ENCODE measurements around the gene DGLUCY.
"Not testable (repeated sequence)": the region's sequence is repeated elsewhere in the genome, so short reads cannot be mapped to it uniquely, and the experiment has no call there.

DGLUCY gene

DNA sequence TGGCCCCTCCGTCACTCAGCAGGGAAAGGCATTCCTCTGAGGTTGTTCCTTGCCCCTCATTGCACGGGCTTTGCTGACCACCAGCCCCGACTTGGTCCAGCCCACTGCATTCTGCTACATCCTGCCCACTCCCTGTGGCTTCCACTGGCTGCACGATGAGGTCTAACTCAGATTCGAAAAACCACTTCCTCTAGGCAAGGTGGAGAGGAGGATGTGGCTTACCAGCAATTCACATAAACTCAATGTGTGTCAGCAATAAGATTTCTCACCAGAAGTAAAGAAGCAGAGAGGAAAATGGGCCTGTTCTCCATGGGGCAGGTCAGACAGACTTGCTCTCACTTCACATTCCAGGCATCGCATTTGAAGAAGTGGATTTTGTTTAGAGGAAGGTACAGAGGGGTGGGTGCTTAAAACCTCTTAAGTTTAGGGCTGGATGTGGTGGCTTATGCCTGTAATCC, 115.9 kb downstream of the DGLUCY start:
- FAIRE-seq (peak; percentile 100), DNase-seq (ENCODE audit: extremely low spot score, insufficient read length, low read depth) (no peak)

DNA sequence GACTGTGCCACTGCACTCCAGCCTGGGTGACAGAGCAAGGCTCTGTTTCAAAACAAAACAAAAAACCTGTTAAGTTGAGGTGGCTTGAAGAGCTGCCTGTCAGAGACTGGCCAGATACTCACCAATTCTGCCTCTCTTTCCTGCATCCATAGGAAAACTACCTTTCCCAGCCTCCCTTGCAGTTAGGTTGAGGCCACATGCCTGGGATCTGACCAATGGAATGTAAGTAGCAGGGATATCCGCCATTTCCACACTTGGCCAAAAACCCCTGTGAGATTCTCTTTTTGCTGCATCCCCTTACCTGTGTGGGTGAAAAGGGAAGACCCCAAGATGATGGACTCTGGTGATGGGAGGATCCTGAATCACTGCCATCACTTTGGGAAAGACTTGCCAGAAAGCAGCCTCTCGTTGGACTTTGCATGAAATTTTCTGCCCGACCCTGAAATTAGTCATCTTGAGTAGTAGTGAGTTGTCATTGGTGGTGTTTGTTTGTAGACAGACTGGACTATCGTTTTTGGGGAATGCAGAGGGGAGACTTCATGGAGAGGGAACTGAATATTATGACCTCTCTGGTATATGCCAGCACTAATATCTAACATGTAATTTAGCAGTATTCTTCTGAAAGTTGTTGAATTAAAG, 116.6 kb downstream of the DGLUCY start:
- DNase-seq (ENCODE audit: extremely low spot score, insufficient read length, low read depth) (no peak), FAIRE-seq (no peak)

DNA sequence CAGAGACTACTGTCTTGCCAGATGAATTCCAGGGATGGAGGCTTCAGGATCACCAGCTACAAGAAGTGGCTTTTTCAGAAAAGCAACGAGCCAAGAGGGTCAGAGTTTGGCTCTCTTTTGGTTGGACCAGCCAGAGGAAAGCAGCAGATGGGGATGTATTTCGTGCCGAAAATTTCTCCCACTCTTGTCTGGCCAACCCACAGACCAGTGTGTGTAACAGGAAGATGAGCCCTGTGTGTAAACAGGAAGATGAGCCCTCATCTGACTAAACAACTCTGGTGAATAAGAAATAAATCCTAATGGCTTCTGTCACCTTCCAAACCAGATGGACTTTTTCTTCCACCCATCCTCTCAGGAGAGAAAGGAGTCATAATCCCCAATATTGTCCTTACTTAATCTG, 117.6 kb downstream of the DGLUCY start:
- FAIRE-seq: no peak
- no peak for DNase-seq (ENCODE audit: extremely low spot score, insufficient read length, low read depth)

DNA sequence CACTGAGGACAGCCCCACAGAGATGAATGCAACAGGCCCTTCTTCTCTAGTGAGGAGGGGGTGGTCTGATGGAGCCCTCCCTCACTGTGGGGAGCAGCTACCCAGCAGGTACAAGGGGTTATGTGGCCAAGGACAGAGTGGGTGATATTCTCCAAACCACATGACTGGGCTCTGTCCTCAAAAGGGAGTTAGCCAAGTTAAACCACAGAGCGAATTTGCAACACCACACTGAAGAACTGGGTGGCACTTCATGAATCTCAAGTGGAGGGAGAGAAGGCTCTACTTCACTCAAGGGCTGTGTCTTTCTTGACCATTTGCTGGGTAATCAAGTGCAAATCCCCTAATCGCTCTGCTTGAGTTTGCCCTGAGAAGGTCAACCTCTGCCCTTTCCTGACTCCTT, 118.2 kb downstream of the DGLUCY start:
- DNase-seq (ENCODE audit: extremely low spot score, insufficient read length, low read depth) (no peak), FAIRE-seq (peak; percentile 31)

GRCh38 chr14:91232603-91233002, 118.7 kb downstream of the DGLUCY start:
- FAIRE-seq (no peak), DNase-seq (ENCODE audit: extremely low spot score, insufficient read length, low read depth) (no peak)

GRCh38 chr14:91233936-91234790, 120.3 kb downstream of the DGLUCY start:
- no peak for DNase-seq (ENCODE audit: extremely low spot score, insufficient read length, low read depth)
- FAIRE-seq: no peak

GRCh38 chr14:91234791-91235114, 120.9 kb downstream of the DGLUCY start:
- DNase-seq (ENCODE audit: extremely low spot score, insufficient read length, low read depth) (no peak), FAIRE-seq (no peak)

DNA sequence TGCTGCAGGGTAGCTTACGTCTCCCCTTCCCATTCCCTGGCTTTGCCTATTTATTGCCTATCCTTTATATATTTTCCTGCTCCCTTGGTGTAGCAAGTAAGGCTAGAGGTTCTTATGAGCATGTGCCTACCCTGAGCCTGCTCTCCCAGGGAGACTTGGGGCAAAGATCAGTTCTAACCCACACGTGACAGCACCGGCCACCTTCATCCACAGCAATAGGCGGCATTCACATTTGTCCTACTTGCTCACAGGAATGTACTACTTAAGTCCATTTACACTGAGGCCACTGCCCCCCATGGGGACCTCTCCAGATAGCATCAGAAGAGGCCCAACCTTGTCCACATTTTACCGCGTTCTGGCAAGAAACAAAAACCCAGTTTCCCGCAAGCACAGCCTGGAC, 122.0 kb downstream of the DGLUCY start:
- DNase-seq (ENCODE audit: extremely low spot score, insufficient read length, low read depth) (no peak), FAIRE-seq (no peak)

DNA sequence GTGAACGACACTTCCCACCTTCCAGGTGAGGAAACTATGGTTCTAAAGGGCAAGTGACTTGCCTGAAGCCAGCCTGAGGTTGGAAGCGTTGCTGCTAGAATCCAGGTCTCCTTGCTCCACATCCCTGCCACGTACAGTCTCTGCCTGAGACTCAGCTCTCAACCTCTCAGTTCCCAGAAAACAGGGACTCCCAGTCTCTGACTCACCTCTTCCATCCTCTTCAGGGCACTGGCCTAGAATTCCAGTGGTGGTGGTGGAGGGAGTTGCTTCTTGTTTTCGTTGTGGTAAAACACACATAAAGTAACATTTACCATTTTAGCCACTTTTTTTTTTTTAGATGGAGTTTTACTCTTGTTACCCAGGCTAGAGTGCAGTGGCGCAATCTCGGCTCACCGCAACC, 123.3 kb downstream of the DGLUCY start:
- no peak for FAIRE-seq
- DNase-seq (ENCODE audit: extremely low spot score, insufficient read length, low read depth): no peak

DNA sequence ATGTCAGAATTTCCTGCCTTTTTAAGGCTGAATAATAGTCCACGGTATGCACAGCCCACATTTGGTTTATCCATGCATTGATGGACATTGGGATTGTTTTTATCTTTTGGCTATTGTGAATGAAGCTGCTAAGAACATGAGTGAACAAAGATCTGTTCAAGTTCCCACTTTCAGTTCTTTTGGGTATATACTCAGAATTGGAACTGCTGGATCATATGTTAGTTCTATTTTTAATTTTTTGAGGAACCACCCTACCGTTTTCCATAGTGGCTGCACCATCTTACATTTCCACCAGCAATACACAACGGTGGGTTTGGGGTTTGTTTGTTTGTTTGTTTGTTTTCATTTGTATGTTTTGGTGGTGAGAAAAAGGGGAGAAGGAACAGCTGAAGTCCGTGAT, 124.2 kb downstream of the DGLUCY start:
- FAIRE-seq (no peak), DNase-seq (ENCODE audit: extremely low spot score, insufficient read length, low read depth) (no peak)

GRCh38 chr14:91238661-91239060, 124.8 kb downstream of the DGLUCY start:
- FAIRE-seq (peak; percentile 5), DNase-seq (ENCODE audit: extremely low spot score, insufficient read length, low read depth) (no peak)

DNA sequence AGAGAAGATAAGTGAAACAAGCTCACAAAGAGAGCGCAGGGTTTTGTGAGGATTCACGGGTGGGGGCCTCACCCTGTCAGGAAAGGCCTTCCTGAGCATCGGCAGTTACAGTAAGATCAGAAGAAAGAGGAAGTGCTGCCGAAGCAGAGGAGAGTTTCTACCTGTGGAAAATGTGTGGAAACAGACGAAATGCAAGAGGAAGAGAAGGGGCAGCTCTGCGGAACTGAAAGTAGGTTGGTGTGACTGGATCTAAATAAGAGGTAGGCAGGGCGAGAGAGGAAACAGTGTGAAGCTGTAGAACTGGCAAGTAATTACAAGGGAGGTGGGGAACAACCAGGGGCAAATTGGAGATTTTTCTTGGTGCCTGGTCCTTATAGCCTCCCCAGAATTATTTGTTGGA, 128.0 kb downstream of the DGLUCY start:
- FAIRE-seq (peak; percentile 91), DNase-seq (ENCODE audit: extremely low spot score, insufficient read length, low read depth) (no peak)

DNA sequence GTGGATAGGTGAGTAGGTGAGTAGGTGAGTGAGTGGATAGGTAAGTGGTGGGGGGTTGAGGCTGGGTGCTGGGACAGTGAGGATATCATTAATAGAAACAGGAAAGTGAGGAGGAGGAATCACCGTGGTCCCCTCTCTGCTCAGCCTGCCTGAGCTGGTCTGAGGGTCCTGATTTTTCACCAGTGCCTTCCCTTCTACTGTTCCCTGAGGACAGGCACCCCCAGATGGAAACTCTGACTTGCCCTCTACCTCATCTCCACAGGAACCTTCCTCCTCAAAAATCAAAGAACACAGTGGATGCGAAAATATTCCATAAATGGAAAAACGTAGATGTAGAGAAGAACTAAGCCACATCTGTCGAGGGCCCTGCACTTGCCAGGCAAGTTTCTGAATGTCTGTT, 128.8 kb downstream of the DGLUCY start:
- FAIRE-seq (no peak), DNase-seq (ENCODE audit: extremely low spot score, insufficient read length, low read depth) (no peak)

DNA sequence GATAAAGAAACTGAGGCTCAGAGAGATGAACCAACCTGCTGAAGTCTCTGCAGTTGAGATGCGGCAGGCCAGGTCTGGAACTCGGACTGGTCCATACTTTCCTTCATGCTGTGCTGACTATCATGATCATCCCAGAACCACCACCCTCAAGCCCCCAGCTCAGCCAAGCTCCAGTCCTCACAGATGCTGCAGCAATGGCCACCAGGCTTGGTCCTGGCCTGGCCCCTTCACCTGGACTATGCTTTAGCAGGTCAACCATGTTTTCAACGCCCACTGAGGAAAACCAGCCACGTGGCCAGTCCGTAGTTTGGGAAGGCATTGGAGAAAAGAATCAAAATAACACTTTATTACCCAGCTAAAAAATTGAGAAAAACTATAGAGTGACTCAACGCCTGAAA, 129.2 kb downstream of the DGLUCY start:
- DNase-seq (ENCODE audit: extremely low spot score, insufficient read length, low read depth) (no peak), FAIRE-seq (peak; percentile 36)

DNA sequence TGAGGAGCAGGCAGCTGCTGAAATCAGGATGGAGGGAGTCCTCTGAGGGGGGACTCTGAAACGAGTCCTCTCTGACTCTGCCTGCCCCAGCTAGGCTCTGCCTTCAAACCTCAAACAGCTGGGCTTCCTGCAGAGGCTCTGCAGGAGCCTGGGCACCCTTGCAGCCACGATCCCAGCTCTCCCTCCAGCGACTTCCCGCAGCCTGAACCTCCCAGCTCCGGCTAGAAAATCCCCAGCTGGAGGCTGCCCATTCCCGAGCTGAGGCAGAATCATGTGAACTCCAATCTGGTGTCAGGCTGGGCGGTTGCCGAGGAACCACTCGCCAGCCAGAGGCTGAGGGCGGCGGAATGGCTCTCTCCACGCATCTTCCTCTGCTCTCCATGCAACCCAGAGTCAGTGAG, 130.6 kb downstream of the DGLUCY start, which contains the start of gene GPR68:
TSS of gene GPR68 (minus strand) at position 204 of the 401 bp plus-strand sequence. CDS start 9,654 bp downstream, outside the sequence.
- no peak for FAIRE-seq
- no peak for DNase-seq (ENCODE audit: extremely low spot score, insufficient read length, low read depth)

- DNase-seq (ENCODE audit: extremely low spot score, insufficient read length, low read depth): no peak
- no peak for FAIRE-seq
Measured at GRCh38 chr14:91245029-91245428, 131.2 kb downstream of the DGLUCY start.

- FAIRE-seq; DNase-seq (ENCODE audit: extremely low spot score, insufficient read length, low read depth): not testable (repeated sequence)
Measured at GRCh38 chr14:91245616-91246015, 131.7 kb downstream of the DGLUCY start.

DNA sequence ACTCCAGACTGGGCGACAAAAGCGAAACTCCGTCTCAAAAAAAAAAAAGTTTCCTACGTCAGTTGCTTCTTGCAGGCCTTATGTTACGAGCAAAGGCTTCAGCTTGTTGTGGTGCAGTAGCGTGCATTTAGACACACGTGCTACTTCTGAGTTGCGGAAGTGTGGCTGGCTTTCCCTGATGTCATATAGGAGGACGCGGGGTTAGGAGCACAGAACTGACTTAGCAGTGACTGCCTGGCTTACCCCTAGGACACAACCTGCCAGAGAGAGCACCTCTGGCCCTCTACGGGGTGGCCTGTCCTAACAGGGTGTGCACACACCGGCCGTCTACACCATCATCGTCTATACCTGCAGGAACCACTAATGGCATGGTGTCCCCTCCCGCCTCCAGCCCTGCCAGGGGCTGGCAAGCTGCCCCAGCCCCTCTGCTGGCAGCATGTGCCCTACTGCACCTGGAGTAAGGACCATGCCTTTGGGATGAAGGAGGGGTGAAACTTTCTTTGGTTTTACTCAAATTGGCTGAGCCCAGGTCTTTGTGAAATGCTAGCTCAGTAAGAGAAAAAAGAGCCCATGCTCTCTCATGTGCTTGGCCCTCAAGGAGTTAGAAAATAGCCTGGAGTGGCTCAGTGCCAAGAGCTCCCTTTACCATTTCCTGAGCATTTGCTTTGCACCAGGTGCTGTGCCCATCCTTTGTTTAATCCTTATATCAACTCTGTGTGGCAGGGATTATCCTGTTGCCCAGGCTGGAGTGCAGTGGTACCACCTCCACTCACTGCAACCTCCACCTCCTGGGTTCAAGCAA, 132.4 kb downstream of the DGLUCY start:
- FAIRE-seq: no peak
- no peak for DNase-seq (ENCODE audit: extremely low spot score, insufficient read length, low read depth)

DNA sequence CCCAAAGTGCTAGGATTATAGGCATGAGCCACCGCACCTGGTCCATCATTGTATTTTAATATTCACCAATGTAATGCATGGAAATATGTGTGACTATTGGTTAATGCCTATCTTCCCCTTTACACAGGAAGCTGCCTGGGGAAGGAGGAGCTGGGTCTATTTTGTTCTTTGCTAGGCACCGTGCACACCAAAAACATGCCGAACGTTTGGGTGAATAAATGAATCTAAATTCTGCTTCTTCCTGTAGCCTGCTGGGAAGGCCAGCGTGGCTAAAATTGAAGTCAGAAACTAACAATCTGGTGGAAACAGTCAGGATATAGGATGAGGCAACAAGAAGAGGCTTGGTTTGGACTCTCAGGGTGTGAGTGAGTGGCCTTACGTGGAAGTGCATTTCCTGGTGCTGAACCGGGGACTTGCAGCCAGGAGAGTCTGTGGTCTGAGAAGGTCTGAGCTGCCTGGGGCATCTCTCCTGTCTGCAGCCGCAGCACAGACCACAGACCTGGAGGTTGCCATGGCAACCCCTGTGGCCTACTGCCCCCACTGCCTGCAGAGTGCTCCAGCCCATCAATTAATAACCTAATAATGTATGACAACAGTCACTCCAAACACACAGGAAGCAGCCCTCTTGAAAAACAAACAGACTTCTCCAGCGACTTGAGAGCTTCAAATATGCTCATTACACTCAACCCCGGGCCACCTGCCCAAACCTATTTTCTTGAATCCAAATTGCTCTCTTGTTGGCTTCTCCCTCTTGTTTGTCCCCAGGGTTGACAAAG, 136.2 kb downstream of the DGLUCY start:
- DNase-seq (ENCODE audit: extremely low spot score, insufficient read length, low read depth) (peak; percentile 89), FAIRE-seq (peak; percentile 100)

- DNase-seq (ENCODE audit: extremely low spot score, insufficient read length, low read depth) (no peak), FAIRE-seq (no peak)
Measured at GRCh38 chr14:91250912-91251311, 137.0 kb downstream of the DGLUCY start.
